Liver (tissue), 3 donors: ENCODE data around the gene CSPG4.

Source experiments
- CTCF ChIP-seq: fragments of 150-350 bp; IDR thresholded peaks from 2 replicates; pipeline ENCODE4 v1.5.1; 2017; ENCODE audit warnings: improper control_type of control experiment, low read depth, low read length; ENCODE audit not compliant: missing input control
- GABPA ChIP-seq, 2 donors: IDR thresholded peaks in 1 of 2; conservative IDR thresholded peaks in 1 of 2; 2 replicates each; pipeline ENCODE4 v1.6.1; 2016; ENCODE audit warnings: antibody characterized with exemption in 2 of 2, mild to moderate bottlenecking in 1 of 2, moderate library complexity in 1 of 2
- MAX ChIP-seq: IDR thresholded peaks from 2 replicates; pipeline ENCODE4 v1.6.1; 2016; ENCODE audit warnings: antibody characterized with exemption
- RAD21 ChIP-seq, 2 donors: IDR thresholded peaks; 2 replicates each; pipeline ENCODE4 v1.6.1; 2016; ENCODE audit warnings: antibody characterized with exemption in 2 of 2, mild to moderate bottlenecking in 2 of 2
- donor health status: healthy.
- donor health status: healthy.

- TF ChIP-seq MAX (no peak), CTCF (no peak), GABPA (IDR thresholded peaks at IDR 0.05 in 1 of 2, conservative IDR thresholded peaks at IDR 0.05 in 1 of 2) (no peak), RAD21 (IDR thresholded peaks at IDR 0.05) (no peak)
Observed at GRCh38 chr15:75685195-75685594, 27.5 kb downstream of the CSPG4 start.
